NOMO-1 treated with dmso at 0.1 percent for 144 hours (cell line): ENCODE measurements around the gene NRAP.

ENCODE experiments used
- DNase-seq: peaks from one replicate; lab custom pipeline; 2025; ENCODE audit not compliant: unreplicated experiment; lab: John Stamatoyannopoulos, UW

NRAP gene

GRCh38 chr10:113610631-113611601 lies 52.9 kb downstream of the NRAP start:
- no peak for DNase-seq

GRCh38 chr10:113609704-113610108 lies 54.1 kb downstream of the NRAP start:
- no peak for DNase-seq

GRCh38 chr10:113605268-113605978 lies 58.4 kb downstream of the NRAP start:
- no peak for DNase-seq

GRCh38 chr10:113604572-113604971 lies 59.3 kb downstream of the NRAP start:
- no peak for DNase-seq

- DNase-seq: no peak
Observed at GRCh38 chr10:113603057-113603777, 60.6 kb downstream of the NRAP start.

- no peak for DNase-seq
Observed at GRCh38 chr10:113600569-113600968, 63.3 kb downstream of the NRAP start.

GRCh38 chr10:113594652-113595051 lies 69.2 kb downstream of the NRAP start:
- no peak for DNase-seq

GRCh38 chr10:113592380-113592779 lies 71.5 kb downstream of the NRAP start:
- DNase-seq: no peak

GRCh38 chr10:113590581-113590980 lies 73.3 kb downstream of the NRAP start:
- DNase-seq: no peak

GRCh38 chr10:113589201-113589770 lies 74.6 kb downstream of the NRAP start:
- no peak for DNase-seq

GRCh38 chr10:113585949-113586348 lies 77.9 kb downstream of the NRAP start:
- DNase-seq: no peak

- no peak for DNase-seq
Observed at GRCh38 chr10:113583571-113583970, 80.3 kb downstream of the NRAP start.

- DNase-seq: no peak
Observed at GRCh38 chr10:113581092-113581491, 82.7 kb downstream of the NRAP start.

- DNase-seq: no peak
Observed at GRCh38 chr10:113578773-113579172, 85.1 kb downstream of the NRAP start.

- no peak for DNase-seq
Observed at GRCh38 chr10:113576852-113577251, 87.0 kb downstream of the NRAP start.

GRCh38 chr10:113573368-113573767 lies 90.5 kb downstream of the NRAP start:
- DNase-seq: no peak

GRCh38 chr10:113572520-113573290 lies 91.1 kb downstream of the NRAP start:
- DNase-seq: no peak

- no peak for DNase-seq
Observed at GRCh38 chr10:113569576-113569975, 94.3 kb downstream of the NRAP start.

- DNase-seq: no peak
Observed at GRCh38 chr10:113566888-113567287, 97.0 kb downstream of the NRAP start.

- no peak for DNase-seq
Observed at GRCh38 chr10:113565364-113565763, 98.5 kb downstream of the NRAP start.
